GM21423 (cell line): ENCODE measurements around the gene DNAJB12.
A peak's percentile ranks its signal among the peaks of the same experiment; 100 is the strongest.
"Not testable (repeated sequence)": the region's sequence is repeated elsewhere in the genome, so short reads cannot be mapped to it uniquely, and the experiment has no call there.

ENCODE experiments used
- ATAC-seq: cut with Tn5 transposase; IDR thresholded peaks from one replicate; pipeline ENCODE4 v1.9.1; 2021; ENCODE audit warnings: mild to moderate bottlenecking, moderate library complexity; ENCODE audit not compliant: unreplicated experiment

DNAJB12 gene

GRCh38 chr10:72354356-72355213 lies at the start of gene DNAJB12:
TSS of gene DNAJB12 (minus strand) at chr10:72354919. CDS start at chr10:72354897, 22 bp downstream.
- ATAC-seq = peak; percentile 80

- not testable (repeated sequence) for ATAC-seq
Observed at GRCh38 chr10:72395581-72395980, 40.9 kb upstream of the DNAJB12 start.

- ATAC-seq = no peak
Observed at GRCh38 chr10:72392571-72392970, 37.9 kb upstream of the DNAJB12 start.

GRCh38 chr10:72390764-72391163 lies 36.0 kb upstream of the DNAJB12 start:
- ATAC-seq = no peak

- no peak for ATAC-seq
Observed at GRCh38 chr10:72389716-72390115, 35.0 kb upstream of the DNAJB12 start.

GRCh38 chr10:72389014-72389413 lies 34.3 kb upstream of the DNAJB12 start:
- no peak for ATAC-seq

- no peak for ATAC-seq
Observed at GRCh38 chr10:72388062-72388461, 33.3 kb upstream of the DNAJB12 start.

GRCh38 chr10:72386916-72387586 lies 32.3 kb upstream of the DNAJB12 start:
- no peak for ATAC-seq

GRCh38 chr10:72385724-72386123 lies 31.0 kb upstream of the DNAJB12 start:
- no peak for ATAC-seq

- not testable (repeated sequence) for ATAC-seq
Observed at GRCh38 chr10:72384982-72385381, 30.3 kb upstream of the DNAJB12 start.

GRCh38 chr10:72379776-72380175 lies 25.1 kb upstream of the DNAJB12 start:
- ATAC-seq = no peak

GRCh38 chr10:72379062-72379461 lies 24.3 kb upstream of the DNAJB12 start:
- no peak for ATAC-seq

GRCh38 chr10:72375585-72375984 lies 20.9 kb upstream of the DNAJB12 start:
- no peak for ATAC-seq

GRCh38 chr10:72375173-72375572 lies 20.5 kb upstream of the DNAJB12 start:
- no peak for ATAC-seq

- no peak for ATAC-seq
Observed at GRCh38 chr10:72370201-72370722, 15.5 kb upstream of the DNAJB12 start.

- no peak for ATAC-seq
Observed at GRCh38 chr10:72367301-72367960, 12.7 kb upstream of the DNAJB12 start.

- ATAC-seq = no peak
Observed at GRCh38 chr10:72365106-72365895, 10.6 kb upstream of the DNAJB12 start.

- peak; percentile 94 for ATAC-seq
Observed at GRCh38 chr10:72364239-72364777, 9.6 kb upstream of the DNAJB12 start.

- no peak for ATAC-seq
Observed at GRCh38 chr10:72356987-72357386, 2.3 kb upstream of the DNAJB12 start.

GRCh38 chr10:72356115-72356514 lies 1.4 kb upstream of the DNAJB12 start:
- ATAC-seq = no peak
